Osteocyte (in vitro differentiated cells): ENCODE measurements around the gene HIPK3. TPM values are rescaled to one million over a fixed set of nuclear protein-coding genes. Genes with fewer than 3 reads are reported as not detected.
"Not testable (repeated sequence)": the region's sequence is repeated elsewhere in the genome, so short reads cannot be mapped to it uniquely, and the experiment has no call there.

Source experiments
- DNase-seq: peaks from one replicate; pipeline ENCODE4 v3.0.0; 2021; ENCODE audit warnings: mixed read lengths; ENCODE audit not compliant: unreplicated experiment; ENCODE audit errors: extremely low spot score
- H3K27ac Mint-ChIP-seq: one replicate; pipeline ENCODE4 v1.8.0; 2021; ENCODE audit warnings: mild to moderate bottlenecking, mixed read lengths; ENCODE audit not compliant: unreplicated experiment
- H3K27me3 Mint-ChIP-seq: one replicate; pipeline ENCODE4 v1.8.0; 2021; ENCODE audit warnings: mixed read lengths; ENCODE audit not compliant: unreplicated experiment
- H3K36me3 Mint-ChIP-seq: one replicate; pipeline ENCODE4 v1.8.0; 2021; ENCODE audit warnings: mixed read lengths; ENCODE audit not compliant: unreplicated experiment
- H3K4me1 Mint-ChIP-seq: one replicate; pipeline ENCODE4 v1.8.0; 2021; ENCODE audit warnings: mixed read lengths; ENCODE audit not compliant: unreplicated experiment
- H3K4me3 Mint-ChIP-seq: one replicate; pipeline ENCODE4 v1.8.0; 2021; ENCODE audit warnings: mild to moderate bottlenecking, moderate library complexity, mixed read lengths; ENCODE audit not compliant: unreplicated experiment
- H3K9me3 Mint-ChIP-seq: one replicate; pipeline ENCODE4 v1.8.0; 2021; ENCODE audit warnings: mixed read lengths; ENCODE audit not compliant: unreplicated experiment
- CTCF ChIP-seq: fragments of 200-600 bp; sonication (generic); IDR thresholded peaks from 2 replicates; pipeline ENCODE4 v1.5.0; 2021; ENCODE audit warnings: antibody characterized with exemption, mild to moderate bottlenecking, moderate library complexity
- total RNA-seq: library from RNA; stranded (reverse); gene quantifications from 2 replicates; pipeline ENCODE4 v1.2.1, GENCODE V29; 2021

The HIPK3 gene
- total RNA-seq, 1 donor from 2014 or later, result 78.8 TPM

GRCh38 chr11:33296695-33297094 lies 39.5 kb downstream of the HIPK3 start:
- no peak for DNase-seq
- Mint-ChIP-seq H3K9me3 (peaks cover 3% of the 10 kb centered on the region), H3K36me3 (peaks cover 35% of the 10 kb centered on the region), H3K4me1 (peaks cover 8% of the 10 kb centered on the region), H3K27me3 (no peaks in the 10 kb centered on the region), H3K27ac (no peak overlapping the region), H3K4me3 (no peak overlapping the region)
- no peak for TF ChIP-seq CTCF

DNA sequence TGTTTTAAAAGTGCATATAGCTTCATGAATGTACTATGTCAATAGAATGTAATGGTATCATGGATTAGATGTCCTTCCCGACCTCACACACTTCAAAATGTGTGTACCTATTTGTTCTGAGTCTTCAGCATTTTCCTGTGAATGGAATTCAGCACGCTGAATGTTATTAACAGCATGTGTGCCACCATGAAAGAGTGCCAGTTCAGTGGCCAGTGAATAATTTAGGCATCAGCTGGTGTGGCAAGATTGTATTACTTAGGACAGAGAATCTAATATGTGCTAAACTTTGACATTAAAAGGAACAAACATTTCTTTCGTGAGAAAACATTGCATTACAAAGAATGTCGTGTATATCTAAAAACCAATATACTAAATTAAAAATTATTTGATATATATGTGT lies 46.4 kb downstream of the HIPK3 start:
- no peak overlapping the region for H3K4me3 Mint-ChIP-seq
- H3K27me3 Mint-ChIP-seq, result no peaks in the 10 kb centered on the region
- H3K9me3 Mint-ChIP-seq, result no peaks in the 10 kb centered on the region
- no peak for DNase-seq
- TF ChIP-seq CTCF, result no peak
- H3K27ac Mint-ChIP-seq, result no peak overlapping the region
- H3K4me1 Mint-ChIP-seq, result peaks cover 11% of the 10 kb centered on the region
- peaks cover under 1% of the 10 kb centered on the region for H3K36me3 Mint-ChIP-seq

- H3K27me3 Mint-ChIP-seq, DNase-seq, H3K27ac Mint-ChIP-seq, H3K4me3 Mint-ChIP-seq, H3K9me3 Mint-ChIP-seq, H3K36me3 Mint-ChIP-seq: not testable (repeated sequence)
- H3K4me1 Mint-ChIP-seq, result peaks cover 27% of the 10 kb centered on the region
These were observed 49.6 kb downstream of the HIPK3 start for GRCh38 chr11:33306821-33307220.

DNA sequence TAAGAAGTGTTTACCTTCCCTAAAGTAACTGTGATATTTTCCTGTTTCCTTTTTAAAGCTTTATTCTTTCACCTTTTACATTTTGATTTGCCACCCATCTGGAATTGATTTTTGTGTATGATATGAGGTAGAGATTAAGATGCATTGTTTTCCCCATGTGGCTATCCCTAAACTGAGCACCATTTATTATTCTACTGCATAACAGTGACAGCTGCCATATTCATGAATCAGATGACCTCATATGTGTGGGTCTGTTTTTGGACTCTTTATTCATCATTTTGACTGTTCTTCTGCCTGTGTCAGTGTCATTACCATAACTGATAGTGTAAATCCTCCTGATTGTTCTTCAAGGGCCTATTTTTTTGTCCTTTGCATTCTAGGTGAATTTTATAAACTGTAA lies 50.8 kb downstream of the HIPK3 start:
- no peak overlapping the region for H3K27ac Mint-ChIP-seq
- peaks cover 37% of the 10 kb centered on the region for H3K4me1 Mint-ChIP-seq
- no peaks in the 10 kb centered on the region for H3K9me3 Mint-ChIP-seq
- no peak overlapping the region for H3K4me3 Mint-ChIP-seq
- DNase-seq, result no peak
- H3K36me3 Mint-ChIP-seq, result no peaks in the 10 kb centered on the region
- TF ChIP-seq CTCF, result no peak
- H3K27me3 Mint-ChIP-seq, result no peaks in the 10 kb centered on the region

- H3K4me1 Mint-ChIP-seq, result peaks cover 41% of the 10 kb centered on the region
- TF ChIP-seq CTCF, result no peak
- no peaks in the 10 kb centered on the region for H3K9me3 Mint-ChIP-seq
- H3K36me3 Mint-ChIP-seq, result no peaks in the 10 kb centered on the region
- no peaks in the 10 kb centered on the region for H3K27me3 Mint-ChIP-seq
- H3K27ac Mint-ChIP-seq, result no peak overlapping the region
- H3K4me3 Mint-ChIP-seq, result no peak overlapping the region
- no peak for DNase-seq
These were observed 51.9 kb downstream of the HIPK3 start for GRCh38 chr11:33309118-33309517.
